Measurements from ENCODE around the gene SCAMP1. TPM values are rescaled to one million over a fixed set of nuclear protein-coding genes. Genes with fewer than 3 reads are reported as not detected.

The SCAMP1 gene
- total RNA-seq, 1 experiment from 2014 or later = 72.5 TPM

DNA sequence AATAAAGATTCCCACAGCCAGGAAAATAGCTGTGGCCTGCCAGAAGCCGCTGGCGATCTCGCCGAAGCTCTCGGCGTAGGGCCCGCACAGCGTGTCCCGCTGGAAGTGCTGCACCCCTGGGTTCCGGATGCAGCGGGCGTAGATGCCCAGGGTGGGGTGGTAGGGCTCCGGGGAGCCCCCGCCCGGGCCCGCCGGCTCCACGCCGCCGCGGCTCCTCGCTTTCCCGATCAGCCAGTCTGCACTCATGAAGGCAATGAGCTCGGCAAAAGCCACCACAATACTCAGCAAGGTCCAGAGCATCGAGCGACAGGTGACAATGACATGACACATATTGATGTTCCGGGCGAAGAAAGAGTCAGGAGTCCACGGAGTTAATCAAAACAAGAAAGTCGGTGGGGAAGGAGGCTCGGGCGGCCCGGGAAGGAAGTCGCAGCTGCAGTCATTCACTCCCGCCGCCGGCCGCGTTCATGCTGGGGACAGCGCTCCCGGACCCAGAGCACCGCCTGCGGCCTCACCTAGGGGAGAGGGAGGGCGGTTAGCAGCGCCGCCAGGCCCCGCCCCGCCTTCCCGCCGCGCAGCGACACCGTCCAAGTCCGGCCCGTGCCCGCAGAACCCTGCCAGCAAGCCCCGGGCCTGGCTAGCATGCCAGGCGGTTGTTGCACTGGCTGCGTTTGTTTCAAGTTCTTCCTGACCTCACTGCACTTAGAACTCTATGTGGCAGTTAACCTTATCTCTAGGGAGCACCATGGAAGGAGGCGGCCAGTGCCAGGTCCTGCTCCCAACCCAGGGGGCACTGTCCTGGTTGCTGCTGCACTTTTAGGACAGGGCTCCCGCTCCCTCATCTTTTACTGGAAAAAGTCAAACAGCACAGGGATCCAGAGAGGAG is 149.7 kb downstream of the SCAMP1 start:
- peak overlapping the region; percentile 66 for H3K9ac ChIP-seq (ENCODE audit: low read length)

DNA sequence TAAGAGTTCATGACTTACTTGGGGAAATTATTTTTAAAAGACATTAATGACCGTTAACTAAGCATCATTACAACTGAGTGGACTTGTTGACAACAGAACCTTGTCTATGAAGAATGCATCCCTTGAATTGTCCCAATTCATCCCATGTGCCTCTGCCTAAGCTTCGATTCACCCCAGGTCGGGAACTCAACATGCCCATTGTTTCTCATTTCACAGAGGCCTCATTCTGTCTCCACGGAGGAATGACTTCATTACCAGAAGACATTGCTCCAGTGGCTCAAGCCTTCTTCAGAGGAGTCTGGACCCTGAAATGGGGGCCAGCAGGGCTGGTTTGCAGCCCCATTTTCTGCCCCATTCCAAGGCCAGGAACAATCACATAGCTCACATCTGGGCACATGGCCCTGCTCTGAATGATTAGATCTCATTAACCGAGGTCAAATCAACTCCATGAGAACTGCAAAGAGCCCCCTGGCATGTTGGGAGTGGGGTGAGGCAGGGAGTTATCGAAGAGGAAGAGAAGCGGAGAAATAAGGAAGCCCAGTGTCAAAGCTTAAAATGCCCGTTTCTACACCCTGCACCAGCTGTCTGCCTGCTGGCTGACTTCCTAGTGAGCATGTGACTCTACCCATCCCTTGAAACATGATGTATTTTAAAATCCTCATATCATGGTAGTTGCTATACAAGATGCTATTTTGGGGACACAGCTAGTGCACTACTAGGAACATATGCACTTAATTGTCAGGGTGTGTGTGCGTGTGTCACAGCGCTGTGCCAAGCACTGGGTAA is 150.9 kb downstream of the SCAMP1 start:
- H3K27ac ChIP-seq (ENCODE audit: low read length) = peak overlapping the region; percentile 87
- H3K9ac ChIP-seq (ENCODE audit: low read length) = peak overlapping the region; percentile 66
- no peaks in the 10 kb centered on the region for H3K9me3 ChIP-seq (ENCODE audit: low read length)
- H3K36me3 ChIP-seq (ENCODE audit: insufficient read depth, low read length) = peaks cover 2% of the 10 kb centered on the region; the same call in 1 of the 2 replicates
- H3K27me3 ChIP-seq (ENCODE audit: low read length) = no peaks in the 10 kb centered on the region
- H3K4me3 ChIP-seq (ENCODE audit: low read length) = peak overlapping the region; percentile 77
- DNase-seq = peak; percentile 61
- H3K4me2 ChIP-seq (ENCODE audit: low read depth, low read length, poor library complexity, severe bottlenecking) = peak overlapping the region; percentile 99
- H3K79me2 ChIP-seq (ENCODE audit: low read length) = no peaks in the 10 kb centered on the region
- peaks cover 74% of the 10 kb centered on the region for H3K4me1 ChIP-seq (ENCODE audit: low read length)
- no peaks in the 10 kb centered on the region for H4K20me1 ChIP-seq (ENCODE audit: insufficient read depth, low read depth, low read length)
- H2AFZ ChIP-seq (ENCODE audit: low read length) = peak overlapping the region; percentile 62; the same call in 1 of the 2 replicates
- no peaks in the 10 kb centered on the region for H3K9me2 ChIP-seq (replicated peaks; ENCODE audit: insufficient read depth, low read length)

More for the DNA sequence above, 149.7 kb downstream of the SCAMP1 start:
- H3K9me2 ChIP-seq (replicated peaks; ENCODE audit: insufficient read depth, low read length) = no peaks in the 10 kb centered on the region
- H3K9me3 ChIP-seq (ENCODE audit: low read length) = no peaks in the 10 kb centered on the region
- peaks cover 5% of the 10 kb centered on the region; the same call in 1 of the 2 replicates for H3K36me3 ChIP-seq (ENCODE audit: insufficient read depth, low read length)
- H3K4me3 ChIP-seq (ENCODE audit: low read length) = peak overlapping the region; percentile 77
- H4K20me1 ChIP-seq (ENCODE audit: insufficient read depth, low read depth, low read length) = no peaks in the 10 kb centered on the region
- no peak overlapping the region for H3K27ac ChIP-seq (ENCODE audit: low read length)
- H3K79me2 ChIP-seq (ENCODE audit: low read length) = no peaks in the 10 kb centered on the region
- no peaks in the 10 kb centered on the region for H3K27me3 ChIP-seq (ENCODE audit: low read length)
- H3K4me2 ChIP-seq (ENCODE audit: low read depth, low read length, poor library complexity, severe bottlenecking) = peak overlapping the region; percentile 99
- peak; percentile 77 for DNase-seq
- peaks cover 72% of the 10 kb centered on the region for H3K4me1 ChIP-seq (ENCODE audit: low read length)
- H2AFZ ChIP-seq (ENCODE audit: low read length) = peak overlapping the region; percentile 88

DNA sequence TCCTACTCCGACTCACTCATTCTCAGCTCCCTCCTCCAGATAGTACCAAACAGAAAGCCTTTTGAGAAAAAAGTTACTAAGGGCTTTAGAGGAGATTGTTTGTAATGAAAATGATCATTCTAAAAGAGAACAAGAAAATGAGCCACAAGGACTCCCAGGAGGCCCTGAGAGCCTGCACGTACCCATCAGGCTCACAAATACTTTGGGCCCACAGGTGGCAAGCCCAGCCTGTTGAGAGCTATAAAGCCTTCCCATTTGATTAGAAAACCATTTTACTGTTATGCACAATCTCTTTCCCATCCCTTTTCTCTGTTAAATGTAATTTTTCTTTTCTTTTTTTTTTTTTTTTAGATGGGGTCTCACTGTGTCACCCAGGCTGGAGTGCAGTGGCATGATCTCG is 152.0 kb downstream of the SCAMP1 start:
- Histone ChIP-seq H3K9ac (ENCODE audit: low read length) (peak overlapping the region; percentile 66), H4K20me1 (ENCODE audit: insufficient read depth, low read depth, low read length) (no peaks in the 10 kb centered on the region), H3K4me2 (ENCODE audit: low read depth, low read length, poor library complexity, severe bottlenecking) (peak overlapping the region; percentile 99), H3K27me3 (ENCODE audit: low read length) (no peaks in the 10 kb centered on the region), H3K4me3 (ENCODE audit: low read length) (peak overlapping the region; percentile 77), H3K4me1 (ENCODE audit: low read length) (peaks cover 74% of the 10 kb centered on the region), H3K9me2 (replicated peaks; ENCODE audit: insufficient read depth, low read length) (no peaks in the 10 kb centered on the region), H3K9me3 (ENCODE audit: low read length) (no peaks in the 10 kb centered on the region), H2AFZ (ENCODE audit: low read length) (peak overlapping the region; percentile 62; the same call in 1 of the 2 replicates), H3K79me2 (ENCODE audit: low read length) (no peaks in the 10 kb centered on the region), H3K36me3 (ENCODE audit: insufficient read depth, low read length) (peaks cover 2% of the 10 kb centered on the region; the same call in 1 of the 2 replicates), H3K27ac (ENCODE audit: low read length) (peak overlapping the region; percentile 87)
- DNase-seq = peak; percentile 76

DNA sequence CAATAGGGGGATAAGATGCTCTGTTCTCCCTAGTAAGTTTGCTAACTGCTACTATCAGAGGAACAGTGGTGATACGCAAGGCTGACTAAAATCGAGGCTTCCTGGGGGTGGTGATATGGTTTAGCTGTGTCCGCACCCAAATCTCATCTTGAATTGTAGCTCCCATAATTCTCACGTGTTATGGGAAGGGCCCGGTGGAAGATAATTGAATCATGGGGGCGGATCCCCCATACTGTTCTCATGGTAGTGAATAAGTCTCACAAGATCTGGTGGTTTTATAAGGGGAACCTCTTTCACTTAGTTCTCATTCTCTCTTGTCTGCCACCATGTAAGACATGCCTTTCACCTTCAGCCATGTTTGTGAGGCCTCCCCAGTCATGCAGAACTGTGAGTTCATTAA is 153.0 kb downstream of the SCAMP1 start:
- DNase-seq = no peak
- H3K27me3 ChIP-seq (ENCODE audit: low read length) = no peaks in the 10 kb centered on the region

DNA sequence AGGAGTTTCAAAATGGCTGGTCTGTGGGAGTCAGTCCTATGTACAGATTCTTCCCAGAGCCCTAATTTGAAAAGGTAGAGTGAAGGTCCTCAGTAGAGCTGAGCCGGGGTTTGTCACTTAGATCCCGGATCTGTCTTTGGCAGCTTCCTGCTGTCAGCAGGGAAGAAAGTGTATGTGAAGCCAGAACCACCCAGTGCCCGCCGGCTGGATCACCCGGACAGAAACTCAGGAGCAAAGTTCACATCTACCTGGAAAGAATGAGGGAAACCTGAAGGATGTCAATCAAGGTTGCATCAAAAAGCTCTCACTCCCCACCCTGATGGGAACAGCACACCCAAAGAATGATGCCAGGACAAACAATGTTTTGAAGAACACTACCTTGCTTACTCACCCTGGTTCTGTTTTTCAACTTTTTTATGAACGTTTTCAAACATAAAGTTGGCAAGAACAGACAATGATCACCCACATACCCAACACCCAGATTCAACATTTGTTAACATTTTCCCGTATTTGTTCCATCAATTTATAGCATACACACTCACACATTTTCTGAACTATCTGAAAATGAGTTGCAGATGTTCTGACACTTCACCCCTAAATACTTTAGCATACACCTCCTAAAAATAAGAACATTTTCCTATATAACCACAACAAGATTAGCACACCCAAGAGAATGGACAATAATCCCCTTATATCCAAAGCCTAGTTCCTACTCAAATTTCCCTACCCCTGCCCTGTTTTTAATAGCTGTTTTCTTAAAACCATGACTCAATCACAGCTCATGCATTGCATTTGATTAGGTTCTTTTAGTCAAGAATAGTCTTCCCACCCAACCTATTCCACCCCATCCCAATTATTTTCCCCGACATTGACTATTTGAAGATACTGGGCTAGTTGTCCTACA is 154.3 kb downstream of the SCAMP1 start:
- Histone ChIP-seq H3K79me2 (ENCODE audit: low read length) (no peaks in the 10 kb centered on the region), H3K4me3 (ENCODE audit: low read length) (no peak overlapping the region), H4K20me1 (ENCODE audit: insufficient read depth, low read depth, low read length) (no peaks in the 10 kb centered on the region), H3K36me3 (ENCODE audit: insufficient read depth, low read length) (no peaks in the 10 kb centered on the region; the same call in 1 of the 2 replicates), H3K4me2 (ENCODE audit: low read depth, low read length, poor library complexity, severe bottlenecking) (peak overlapping the region; percentile 34), H2AFZ (ENCODE audit: low read length) (no peak overlapping the region), H3K9me3 (ENCODE audit: low read length) (no peaks in the 10 kb centered on the region), H3K27me3 (ENCODE audit: low read length) (no peaks in the 10 kb centered on the region), H3K9ac (ENCODE audit: low read length) (no peak overlapping the region), H3K4me1 (ENCODE audit: low read length) (peaks cover 57% of the 10 kb centered on the region), H3K9me2 (replicated peaks; ENCODE audit: insufficient read depth, low read length) (no peaks in the 10 kb centered on the region), H3K27ac (ENCODE audit: low read length) (no peak overlapping the region)
- DNase-seq = no peak

More for the DNA sequence above, 153.0 kb downstream of the SCAMP1 start:
- Histone ChIP-seq H3K4me2 (ENCODE audit: low read depth, low read length, poor library complexity, severe bottlenecking) (no peak overlapping the region), H3K4me1 (ENCODE audit: low read length) (peaks cover 70% of the 10 kb centered on the region), H3K9ac (ENCODE audit: low read length) (no peak overlapping the region), H3K79me2 (ENCODE audit: low read length) (no peaks in the 10 kb centered on the region), H2AFZ (ENCODE audit: low read length) (no peak overlapping the region), H3K27ac (ENCODE audit: low read length) (peak overlapping the region; percentile 87), H3K9me2 (replicated peaks; ENCODE audit: insufficient read depth, low read length) (no peaks in the 10 kb centered on the region), H3K4me3 (ENCODE audit: low read length) (no peak overlapping the region), H3K9me3 (ENCODE audit: low read length) (no peaks in the 10 kb centered on the region), H4K20me1 (ENCODE audit: insufficient read depth, low read depth, low read length) (no peaks in the 10 kb centered on the region), H3K36me3 (ENCODE audit: insufficient read depth, low read length) (peaks cover 1% of the 10 kb centered on the region; the same call in 1 of the 2 replicates)

DNA sequence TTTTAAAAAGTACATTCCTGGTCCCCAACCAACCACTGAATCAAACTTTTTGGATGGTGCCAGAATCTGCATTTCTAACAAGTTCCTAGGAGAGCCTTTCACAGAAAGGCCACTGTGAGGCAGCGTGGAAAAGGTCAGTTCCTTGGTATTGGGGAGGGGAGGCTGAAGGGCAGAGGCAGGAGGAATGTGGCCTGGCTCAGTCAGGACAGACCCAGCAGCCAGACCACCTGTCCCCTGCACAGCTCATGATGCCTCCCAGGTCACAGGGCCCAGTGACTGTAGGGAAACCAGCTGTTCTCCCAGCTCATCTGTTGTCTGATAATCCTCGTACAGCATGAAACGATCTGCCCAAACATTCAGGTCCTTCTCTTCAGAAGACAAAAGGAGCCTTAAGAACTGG is 155.3 kb downstream of the SCAMP1 start:
- no peak overlapping the region for H3K27ac ChIP-seq (ENCODE audit: low read length)
- H4K20me1 ChIP-seq (ENCODE audit: insufficient read depth, low read depth, low read length) = no peaks in the 10 kb centered on the region
- no peaks in the 10 kb centered on the region; the same call in 1 of the 2 replicates for H3K36me3 ChIP-seq (ENCODE audit: insufficient read depth, low read length)
- H3K9ac ChIP-seq (ENCODE audit: low read length) = no peak overlapping the region
- no peaks in the 10 kb centered on the region for H3K9me3 ChIP-seq (ENCODE audit: low read length)
- no peak for DNase-seq
- peaks cover 47% of the 10 kb centered on the region for H3K4me1 ChIP-seq (ENCODE audit: low read length)
- no peak overlapping the region for H2AFZ ChIP-seq (ENCODE audit: low read length)
- H3K4me2 ChIP-seq (ENCODE audit: low read depth, low read length, poor library complexity, severe bottlenecking) = no peak overlapping the region
- H3K4me3 ChIP-seq (ENCODE audit: low read length) = no peak overlapping the region
- no peaks in the 10 kb centered on the region for H3K79me2 ChIP-seq (ENCODE audit: low read length)
- H3K27me3 ChIP-seq (ENCODE audit: low read length) = no peaks in the 10 kb centered on the region
- no peaks in the 10 kb centered on the region for H3K9me2 ChIP-seq (replicated peaks; ENCODE audit: insufficient read depth, low read length)

DNA sequence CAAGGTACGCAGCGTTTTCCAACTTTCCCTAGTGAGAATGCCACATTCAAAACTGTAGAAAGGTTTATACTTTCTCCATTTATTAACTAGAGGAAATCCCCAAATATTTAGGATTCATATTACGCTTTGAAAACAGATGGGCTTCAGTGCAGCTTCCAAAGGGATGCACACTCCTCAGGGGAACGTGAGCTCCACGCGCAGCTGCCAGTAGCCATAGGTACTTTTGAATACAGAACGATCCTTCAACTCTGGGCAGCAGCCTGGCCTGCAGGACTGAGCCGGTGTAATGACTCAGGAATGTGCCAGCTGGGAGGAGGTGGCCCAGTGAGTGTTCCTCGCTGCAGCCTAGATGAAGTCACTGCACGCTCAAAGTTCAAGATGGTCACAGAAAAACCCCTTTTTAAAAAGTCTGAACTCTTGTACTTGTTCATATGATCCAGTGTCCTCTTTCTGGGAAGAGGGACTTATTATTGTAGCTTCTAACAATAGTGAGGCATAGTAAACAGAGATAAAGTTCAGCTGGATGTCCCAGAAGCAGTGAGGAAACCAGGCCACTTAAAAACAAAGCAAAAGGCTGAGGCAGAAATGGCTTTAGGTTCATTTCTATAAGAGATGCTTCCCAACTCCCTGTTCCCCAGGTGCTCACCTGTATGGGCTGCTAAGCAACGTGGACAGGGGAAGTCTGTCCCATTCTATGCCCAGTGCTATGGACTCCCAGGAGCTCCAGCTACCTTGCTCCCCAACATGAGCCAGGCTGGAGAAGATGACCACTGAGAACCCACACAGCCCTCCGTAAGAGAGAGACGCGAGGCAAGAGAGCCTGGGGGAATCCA is 158.2 kb downstream of the SCAMP1 start:
- Histone ChIP-seq H3K79me2 (ENCODE audit: low read length) (no peaks in the 10 kb centered on the region), H2AFZ (ENCODE audit: low read length) (no peak overlapping the region), H3K4me1 (ENCODE audit: low read length) (peaks cover 19% of the 10 kb centered on the region), H3K9me2 (replicated peaks; ENCODE audit: insufficient read depth, low read length) (no peaks in the 10 kb centered on the region), H4K20me1 (ENCODE audit: insufficient read depth, low read depth, low read length) (no peaks in the 10 kb centered on the region), H3K4me2 (ENCODE audit: low read depth, low read length, poor library complexity, severe bottlenecking) (no peak overlapping the region), H3K27me3 (ENCODE audit: low read length) (no peaks in the 10 kb centered on the region), H3K9me3 (ENCODE audit: low read length) (no peaks in the 10 kb centered on the region), H3K4me3 (ENCODE audit: low read length) (no peak overlapping the region), H3K36me3 (ENCODE audit: insufficient read depth, low read length) (no peaks in the 10 kb centered on the region; the same call in 1 of the 2 replicates), H3K9ac (ENCODE audit: low read length) (no peak overlapping the region), H3K27ac (ENCODE audit: low read length) (no peak overlapping the region)
- no peak for DNase-seq
